Right lobe of liver (tissue), 6 donors: ENCODE data around the gene PRPF19. TPM values are rescaled to one million over a fixed set of nuclear protein-coding genes. Genes with fewer than 3 reads are reported as not detected.

ENCODE experiments used
- ATAC-seq, 4 donors: fragments of 200-7000 bp; cut with Tn5 transposase; one replicate each; pipeline ENCODE4 v1.9.1; 2020; ENCODE audit warnings: mild to moderate bottlenecking in 4 of 4, moderate library complexity in 4 of 4
- DNase-seq, 3 donors: peaks; one replicate each; pipeline ENCODE4 v3.0.0-alpha.2; 2020
- H3K27ac ChIP-seq, 3 donors: fragments of 200-600 bp; one replicate each; pipeline ENCODE4 v1.8.0; 2022
- H3K27me3 ChIP-seq, 2 donors: fragments of 200-600 bp; one replicate each; pipeline ENCODE4 v1.8.0; 2022
- H3K36me3 ChIP-seq, 4 donors: fragments of 200-600 bp; sonication (generic) in 1 of 4; one replicate each; pipeline versions ENCODE4 v1.5.1 to v1.8.0; 2017 to 2022; ENCODE audit warnings: control low read depth in 1 of 4
- H3K4me1 ChIP-seq, 4 donors: fragments of 200-600 bp; sonication (generic) in 1 of 4; one replicate each; pipeline versions ENCODE4 v1.5.1 to v1.8.0; 2017 to 2022; ENCODE audit warnings: control low read depth in 1 of 4
- H3K4me3 ChIP-seq, 3 donors: fragments of 200-600 bp; one replicate each; pipeline ENCODE4 v1.8.0; 2022
- H3K9me3 ChIP-seq, 4 donors: fragments of 200-600 bp; sonication (generic) in 1 of 4; one replicate each; pipeline versions ENCODE4 v1.5.1 to v1.8.0; 2017 to 2022; ENCODE audit warnings: control low read depth in 1 of 4
- CTCF ChIP-seq, 4 donors: fragments of 200-600 bp in 3 of 4; fragments of 450-650 bp in 1 of 4; IDR thresholded peaks; one replicate each; pipeline versions ENCODE4 v1.5.1 to v1.8.0; 2016 to 2022; ENCODE audit warnings: antibody characterized with exemption in 4 of 4, mild to moderate bottlenecking in 2 of 4
- POLR2A ChIP-seq: fragments of 450-650 bp; IDR thresholded peaks from one replicate; pipeline ENCODE4 v1.6.1; 2017; ENCODE audit warnings: antibody characterized with exemption, mild to moderate bottlenecking
- WGBS: methylation state at CpG from one replicate; pipeline ENCODE4 v1.1.6; 2018; ENCODE audit warnings: low coverage, low lambda C conversion rate; ENCODE audit not compliant: insufficient coverage; ENCODE audit errors: missing lambda C conversion rate; 5-methylcytosine and 5-hydroxymethylcytosine counted together
- intact Hi-C, 2 donors: fragments of 100-400 bp; cut with DNase I; formaldehyde crosslinking; loops; one replicate each; pipeline versions ENCODE4 v1.11.2 to v1.14.1; 2022
- total RNA-seq, 6 experiments: library from RNA; depleted of rRNA in 2 of 6; stranded (reverse); fragments of >200 nt in 2 of 6; fragmentation: NEBNext Ultra II Directional in 3 of 6; extraction: Animal tissue kit (Norgen Biotek cat#: 25700) in 3 of 6; gene quantifications; one replicate each; pipeline versions ENCODE4 v1.1.0 to v1.2.4, GENCODE V29; 2016 to 2023
- donor health status: DM: no; HTN: yes; CAD: no.
- donor health status: DM: no; HTN: no; CAD: no.
- donor health status: DM: no; HTN: no; CAD: no.
- donor health status: DM: no; HTN: yes; CAD: no.
- donor health status: DM: no; HTN: yes; CAD: no.

The PRPF19 gene
- total RNA-seq, 6 experiments from 2014 or later, result 45.5 to 82.6 (median 48.3) TPM

GRCh38 chr11:60952742-60953170, 46.4 kb upstream of the PRPF19 start:
- Histone ChIP-seq H3K4me3 (peak overlapping the region; percentile 41 to 61 (median 58)), H3K27me3 (no peaks in the 10 kb centered on the region), H3K27ac (peak overlapping the region; percentile 51 to 75 (median 70)), H3K36me3 (no peaks in the 10 kb centered on the region), H3K9me3 (no peaks in the 10 kb centered on the region), H3K4me1 (peaks cover 0 to 5% (median 2%) of the 10 kb centered on the region in 4 donors)
- ATAC-seq (peak in 2 of 4 donors; percentile 21 to 25), DNase-seq (no peak)
- TF ChIP-seq CTCF (IDR thresholded peaks at IDR 0.05) (no peak), POLR2A (no peak)
- 60% methylated on average over 1 of the region's 3 CpGs for WGBS
- intact Hi-C loops, result no loop called here

GRCh38 chr11:60951904-60952741, 45.7 kb upstream of the PRPF19 start, which contains the start of gene SLC15A3:
Gene SLC15A3 (minus strand): TSS chr11:60952176. CDS start chr11:60951551, 625 bp downstream.
- 8% methylated on average over 18 of the region's 23 CpGs for WGBS
- ATAC-seq (peak; percentile 74 to 77 (median 76)), DNase-seq (peak; percentile 69 to 80 (median 76))
- Histone ChIP-seq H3K36me3 (no peaks in the 10 kb centered on the region), H3K4me3 (peak within 1 kb of the TSS; percentile 41 to 61 (median 58)), H3K9me3 (no peaks in the 10 kb centered on the region), H3K27me3 (no peaks in the 10 kb centered on the region), H3K27ac (peak within 1 kb of the TSS; percentile 51 to 75 (median 70)), H3K4me1 (peaks cover 0 to 5% (median 2%) of the 10 kb centered on the region in 4 donors)
- TF ChIP-seq POLR2A, result peak; percentile 41
- TF ChIP-seq CTCF (IDR thresholded peaks at IDR 0.05), result no peak
- intact Hi-C loops, result no loop called here

DNA sequence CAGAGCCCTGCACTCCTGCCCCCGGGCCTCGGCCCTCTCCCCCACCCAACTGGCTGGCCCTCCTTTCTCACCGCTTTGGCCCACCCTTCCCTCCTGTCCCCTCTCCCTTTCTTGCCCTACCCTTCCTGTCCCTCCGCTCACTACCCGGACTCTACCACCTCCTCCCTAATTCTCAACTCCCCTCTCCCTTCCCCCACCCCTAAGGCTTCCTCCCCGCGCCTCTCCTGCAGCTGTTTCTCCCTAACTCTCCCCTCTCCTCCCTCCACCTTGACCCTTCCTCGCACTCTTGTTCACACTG, 45.2 kb upstream of the PRPF19 start:
- peaks cover 0 to 5% (median 2%) of the 10 kb centered on the region in 4 donors for H3K4me1 ChIP-seq
- intact Hi-C loops, result no loop called here
- peak overlapping the region; percentile 51 to 75 (median 70) for H3K27ac ChIP-seq
- no peaks in the 10 kb centered on the region for H3K27me3 ChIP-seq
- peak; percentile 20 to 38 (median 21) for ATAC-seq
- no peak for TF ChIP-seq CTCF (IDR thresholded peaks at IDR 0.05)
- TF ChIP-seq POLR2A, result no peak
- DNase-seq, result no peak
- WGBS, result 12% methylated on average over 7 of the region's 8 CpGs
- no peaks in the 10 kb centered on the region for H3K36me3 ChIP-seq
- H3K4me3 ChIP-seq, result peak overlapping the region; percentile 41 to 61 (median 58)
- H3K9me3 ChIP-seq, result no peaks in the 10 kb centered on the region

DNA sequence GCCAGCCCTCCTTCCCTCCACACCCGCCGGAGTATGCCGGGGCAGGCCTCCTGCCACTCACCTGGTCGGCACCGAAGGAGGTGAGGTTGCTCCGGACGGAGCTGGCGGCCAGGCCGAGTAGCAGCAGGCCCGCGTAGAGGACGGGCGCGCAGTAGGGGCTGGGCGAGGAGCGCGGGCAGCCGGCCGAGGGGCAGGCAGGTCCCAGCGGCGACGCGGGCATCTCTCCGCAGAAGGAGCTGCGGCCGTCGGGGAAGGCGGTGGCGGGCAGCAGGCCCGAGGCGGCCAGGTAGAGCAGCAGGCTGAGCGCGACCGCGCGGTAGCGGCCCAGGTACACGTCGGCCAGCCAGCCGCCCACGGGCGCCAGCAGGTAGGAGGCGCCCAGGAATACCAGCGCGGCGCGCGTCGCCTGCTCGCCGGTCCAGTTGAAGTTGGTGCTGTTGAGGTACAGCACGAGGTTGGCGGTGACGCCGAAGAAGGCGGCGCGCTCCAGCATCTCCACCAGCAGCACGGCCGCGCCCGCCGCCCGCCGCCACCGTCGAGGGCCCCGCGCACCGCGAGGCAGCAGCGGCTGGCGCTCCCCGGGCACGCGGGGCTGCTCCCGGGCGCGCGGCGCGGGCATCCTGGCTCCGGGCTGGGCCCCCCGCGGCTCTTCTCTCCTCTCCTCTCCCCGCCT, 44.7 kb upstream of the PRPF19 start:
- TF ChIP-seq CTCF (IDR thresholded peaks at IDR 0.05) (no peak), POLR2A (no peak)
- ATAC-seq, result peak; percentile 12 to 42 (median 30)
- Histone ChIP-seq H3K4me3 (peak overlapping the region; percentile 41 to 61 (median 58)), H3K27me3 (no peaks in the 10 kb centered on the region), H3K27ac (peak overlapping the region; percentile 51 to 75 (median 70)), H3K36me3 (no peaks in the 10 kb centered on the region), H3K4me1 (peaks cover 0 to 5% (median 2%) of the 10 kb centered on the region in 4 donors), H3K9me3 (no peaks in the 10 kb centered on the region)
- WGBS, result 22% methylated on average over 12 of the region's 86 CpGs
- DNase-seq, result peak in 1 of 3 donors; percentile 48
- intact Hi-C loops, result no loop called here
